Mesenchymal stem cell (in vitro differentiated cells and primary cell): ENCODE results near the gene UHMK1.

Source experiments
- DNase-seq: peaks from one replicate; pipeline ENCODE4 v3.0.0-alpha.2; 2013
- H2AFZ ChIP-seq: one replicate; pipeline ENCODE4 v1.6.1; 2013; ENCODE audit warnings: low read depth, mild to moderate bottlenecking, control low read depth, inconsistent platforms, low read length, moderate library complexity
- H2AK5ac ChIP-seq: 2 replicates; pipeline ENCODE4 v1.6.1; 2013; ENCODE audit warnings: low read length, moderate library complexity, mild to moderate bottlenecking, inconsistent platforms; ENCODE audit not compliant: severe bottlenecking
- H2BK120ac ChIP-seq: one replicate; pipeline ENCODE4 v1.6.1; 2013; ENCODE audit warnings: low read depth, mild to moderate bottlenecking, inconsistent platforms, low read length, moderate library complexity
- H2BK12ac ChIP-seq, 2 experiments: one replicate each; pipeline ENCODE4 v1.6.1; 2013; ENCODE audit warnings: inconsistent platforms in 2 of 2, low read length in 2 of 2, mild to moderate bottlenecking in 2 of 2, moderate library complexity in 2 of 2, control low read depth in 1 of 2
- H2BK15ac ChIP-seq: one replicate; pipeline ENCODE4 v1.6.1; 2013; ENCODE audit warnings: mild to moderate bottlenecking, low read depth, inconsistent platforms; ENCODE audit not compliant: poor library complexity, severe bottlenecking
- H2BK5ac ChIP-seq: 2 replicates; pipeline ENCODE4 v1.6.1; 2013; ENCODE audit warnings: low read depth, mild to moderate bottlenecking, low read length, control low read depth, inconsistent platforms; ENCODE audit not compliant: poor library complexity, severe bottlenecking
- H3K14ac ChIP-seq, 2 experiments: one replicate each; pipeline ENCODE4 v1.6.1; 2013; ENCODE audit warnings: inconsistent platforms in 2 of 2, low read length in 2 of 2, control low read depth in 1 of 2, mild to moderate bottlenecking in 1 of 2, moderate library complexity in 1 of 2
- H3K18ac ChIP-seq, 2 experiments: one replicate each; pipeline ENCODE4 v1.6.1; 2013; ENCODE audit warnings: inconsistent platforms in 2 of 2, low read length in 2 of 2, control low read depth in 1 of 2, low read depth in 1 of 2, mild to moderate bottlenecking in 1 of 2
- H3K23ac ChIP-seq, 2 experiments: one replicate each; pipeline ENCODE4 v1.6.1; 2013; ENCODE audit warnings: inconsistent platforms in 2 of 2, low read length in 2 of 2, mild to moderate bottlenecking in 2 of 2, moderate library complexity in 2 of 2, control low read depth in 1 of 2
- H3K27ac ChIP-seq: 2 replicates; pipeline ENCODE4 v1.5.1; 2013; ENCODE audit warnings: mild to moderate bottlenecking, moderate library complexity, low read length, control low read depth, inconsistent platforms; ENCODE audit not compliant: poor library complexity, severe bottlenecking
- H3K27me3 ChIP-seq, 2 experiments: 2 replicates each; pipeline versions ENCODE4 v1.6.1 to v1.7.0; 2013; ENCODE audit warnings: low read length in 2 of 2, mild to moderate bottlenecking in 2 of 2, moderate library complexity in 2 of 2, control low read depth in 1 of 2, inconsistent platforms in 1 of 2; ENCODE audit not compliant: control insufficient read depth in 1 of 2, insufficient read depth in 1 of 2
- H3K36me3 ChIP-seq, 2 experiments: 2 replicates each; pipeline versions ENCODE4 v1.6.1 to v1.7.0; 2013; ENCODE audit warnings: low read length in 2 of 2, control low read depth in 1 of 2, inconsistent platforms in 1 of 2, low read depth in 1 of 2, mild to moderate bottlenecking in 1 of 2; ENCODE audit not compliant: insufficient read depth in 2 of 2, control insufficient read depth in 1 of 2
- H3K4ac ChIP-seq, 2 experiments: one replicate each; pipeline ENCODE4 v1.6.1; 2013; ENCODE audit warnings: inconsistent platforms in 2 of 2, low read length in 2 of 2, mild to moderate bottlenecking in 2 of 2, moderate library complexity in 2 of 2, control low read depth in 1 of 2, low read depth in 1 of 2
- H3K4me1 ChIP-seq: 2 replicates; pipeline ENCODE4 v1.6.1; 2013; ENCODE audit warnings: low read depth, low read length, control low read depth; ENCODE audit not compliant: control insufficient read depth, insufficient read depth
- H3K4me2 ChIP-seq: 2 replicates; pipeline ENCODE4 v1.6.1; 2013; ENCODE audit warnings: low read length, mild to moderate bottlenecking, inconsistent platforms; ENCODE audit not compliant: poor library complexity, severe bottlenecking
- H3K4me3 ChIP-seq, 2 experiments: 2 replicates each; pipeline versions ENCODE4 v1.5.1 to v1.7.0; 2013; ENCODE audit warnings: low read length in 2 of 2, mild to moderate bottlenecking in 2 of 2, control low read depth in 1 of 2, low read depth in 1 of 2; ENCODE audit not compliant: insufficient read depth in 1 of 2
- H3K79me1 ChIP-seq: replicated peaks from 2 replicates; pipeline ENCODE4 v1.6.1; 2013; ENCODE audit warnings: mild to moderate bottlenecking, control low read depth, low read length, inconsistent platforms; ENCODE audit not compliant: poor library complexity, severe bottlenecking
- H3K9ac ChIP-seq: 2 replicates; pipeline ENCODE4 v1.7.0; 2013; ENCODE audit warnings: mild to moderate bottlenecking, low read length, moderate library complexity
- H3K9me3 ChIP-seq: 2 replicates; pipeline ENCODE4 v1.7.0; 2013; ENCODE audit warnings: mild to moderate bottlenecking, low read length; ENCODE audit not compliant: control insufficient read depth
- H4K8ac ChIP-seq: one replicate; pipeline ENCODE4 v1.6.1; 2013; ENCODE audit warnings: inconsistent platforms, mild to moderate bottlenecking, low read length, moderate library complexity
- H4K91ac ChIP-seq: one replicate; pipeline ENCODE4 v1.6.1; 2013; ENCODE audit warnings: mild to moderate bottlenecking, low read length, inconsistent platforms
- WGBS: methylation state at CpG from one replicate; pipeline ENCODE4 v1.1.7; 2013; ENCODE audit warnings: mixed read lengths; 5-methylcytosine and 5-hydroxymethylcytosine counted together

Gene UHMK1

DNA sequence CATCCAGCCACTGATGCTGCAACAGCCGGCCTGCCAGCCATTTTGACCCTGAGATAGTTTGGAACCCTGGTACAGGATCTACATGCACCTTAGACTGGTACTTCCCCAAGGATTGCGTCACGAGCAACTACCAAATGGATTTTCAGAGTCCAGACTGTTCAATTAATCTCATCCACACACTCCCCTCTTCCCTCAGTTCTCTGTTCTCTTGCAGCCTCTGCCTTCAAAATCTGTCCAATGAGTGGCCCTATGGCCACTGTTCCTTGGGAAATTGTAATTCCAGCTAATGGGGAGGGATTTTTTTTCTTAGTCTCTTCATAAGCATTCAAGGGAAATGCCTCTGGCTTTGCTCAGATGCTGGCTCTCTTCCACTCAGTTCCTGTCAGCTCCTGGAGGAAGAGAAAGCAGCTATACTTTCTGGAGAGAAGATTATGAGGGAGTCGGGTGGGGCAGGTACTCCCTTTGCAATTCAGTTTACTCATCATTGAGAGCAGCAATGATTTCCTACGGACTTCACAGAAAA, 44.1 kb downstream of the UHMK1 start:
- Histone ChIP-seq H3K9ac (peak overlapping the region; percentile 70), H3K27me3 (no peaks in the 10 kb centered on the region), H3K27ac (peak overlapping the region; percentile 59), H3K79me1 (no peaks in the 10 kb centered on the region), H3K14ac (no peak overlapping the region), H2AK5ac (peak overlapping the region; percentile 23), H2AFZ (no peak overlapping the region), H2BK120ac (no peak overlapping the region), H3K4ac (no peak overlapping the region), H3K4me1 (peaks cover 3% of the 10 kb centered on the region), H2BK12ac (peak overlapping the region in 1 of 2 experiments; percentile 93), H3K18ac (peak overlapping the region in 1 of 2 experiments; percentile 68), H3K36me3 (no peaks in the 10 kb centered on the region), H2BK15ac (no peak overlapping the region), H4K8ac (peak overlapping the region; percentile 70), H3K4me3 (no peak overlapping the region), H3K4me2 (no peak overlapping the region), H2BK5ac (no peak overlapping the region), H4K91ac (no peak overlapping the region), H3K9me3 (no peaks in the 10 kb centered on the region), H3K23ac (peak overlapping the region in 1 of 2 experiments; percentile 9)
- 34% methylated on average over 5 of the region's 5 CpGs for WGBS
- DNase-seq: peak; percentile 91

DNA sequence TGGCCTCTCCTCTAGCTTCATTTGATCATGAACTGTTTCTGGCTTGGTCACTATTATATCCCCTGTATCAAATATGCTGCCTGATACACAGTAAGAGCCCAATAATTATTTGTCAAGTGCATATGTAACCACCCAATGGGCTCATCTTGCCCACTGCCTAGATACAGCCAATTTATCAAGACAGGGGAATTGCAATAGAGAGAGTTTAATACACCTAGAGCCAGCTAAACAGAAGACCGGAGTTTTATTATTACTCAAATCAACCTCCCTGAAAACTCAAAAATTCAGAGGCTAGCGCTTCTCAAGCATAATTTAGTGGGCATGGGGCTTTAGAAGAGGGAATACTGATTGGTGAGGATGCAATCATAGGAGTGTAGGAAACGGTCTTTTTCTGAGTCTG, 45.6 kb downstream of the UHMK1 start:
- no peak overlapping the region for H3K23ac ChIP-seq

DNA sequence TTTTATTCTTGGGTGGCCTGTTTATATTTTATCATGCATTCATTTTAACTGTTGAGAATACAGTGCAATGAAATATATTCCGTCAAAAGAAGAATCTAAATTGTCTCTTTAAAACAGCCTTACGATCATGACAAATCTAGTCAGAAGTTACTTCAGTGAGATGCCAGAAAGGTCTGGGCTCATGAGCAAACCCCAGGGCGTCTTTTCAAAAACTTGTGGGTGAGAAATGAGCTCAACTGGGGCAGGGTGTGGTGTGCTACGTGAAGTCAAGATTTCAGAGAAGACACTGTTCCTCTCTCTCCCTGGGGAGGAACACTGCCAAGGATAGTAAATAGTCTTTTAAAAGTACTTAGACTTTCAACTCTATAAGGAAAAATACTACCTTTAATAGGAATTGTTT, 50.6 kb downstream of the UHMK1 start:
- H2AFZ ChIP-seq: no peak overlapping the region
- no peak overlapping the region for H3K18ac ChIP-seq
- H4K8ac ChIP-seq: no peak overlapping the region
- no peaks in the 10 kb centered on the region for H3K27me3 ChIP-seq
- no peak overlapping the region for H2BK5ac ChIP-seq
- no peak overlapping the region for H3K4me3 ChIP-seq
- H3K36me3 ChIP-seq: no peaks in the 10 kb centered on the region
- H2BK12ac ChIP-seq: no peak overlapping the region
- no peak overlapping the region for H4K91ac ChIP-seq
- peaks cover 1% of the 10 kb centered on the region for H3K4me1 ChIP-seq
- no peak overlapping the region for H3K27ac ChIP-seq
- no peak overlapping the region for H2BK120ac ChIP-seq
- H3K14ac ChIP-seq: no peak overlapping the region
- no peak overlapping the region for H2BK15ac ChIP-seq
- H2AK5ac ChIP-seq: no peak overlapping the region
- peak overlapping the region; percentile 81 for H3K9ac ChIP-seq
- H3K23ac ChIP-seq: no peak overlapping the region
- no peak overlapping the region for H3K4me2 ChIP-seq
- no peak overlapping the region for H3K4ac ChIP-seq
- 98% methylated on average over 4 of the region's 4 CpGs for WGBS
- H3K79me1 ChIP-seq: no peaks in the 10 kb centered on the region
- no peak for DNase-seq
- no peaks in the 10 kb centered on the region for H3K9me3 ChIP-seq

More for the DNA sequence above, 45.6 kb downstream of the UHMK1 start:
- no peak overlapping the region for H2BK15ac ChIP-seq
- H4K8ac ChIP-seq: no peak overlapping the region
- no peak overlapping the region for H4K91ac ChIP-seq
- no peak overlapping the region for H2AFZ ChIP-seq
- no peaks in the 10 kb centered on the region for H3K9me3 ChIP-seq
- H3K4me3 ChIP-seq: no peak overlapping the region
- DNase-seq: no peak
- H3K36me3 ChIP-seq: no peaks in the 10 kb centered on the region
- H3K27ac ChIP-seq: no peak overlapping the region
- H3K79me1 ChIP-seq: no peaks in the 10 kb centered on the region
- H3K14ac ChIP-seq: no peak overlapping the region
- H3K4ac ChIP-seq: no peak overlapping the region
- H2BK120ac ChIP-seq: no peak overlapping the region
- H3K4me2 ChIP-seq: no peak overlapping the region
- no peaks in the 10 kb centered on the region for H3K27me3 ChIP-seq
- H3K18ac ChIP-seq: no peak overlapping the region
- no peak overlapping the region for H2BK12ac ChIP-seq
- H2BK5ac ChIP-seq: no peak overlapping the region
- no peak overlapping the region for H3K9ac ChIP-seq
- peaks cover 3% of the 10 kb centered on the region for H3K4me1 ChIP-seq
- no peak overlapping the region for H2AK5ac ChIP-seq
- 96% methylated on average over 1 of the region's 3 CpGs for WGBS

- H4K8ac ChIP-seq: no peak overlapping the region
- H3K4me1 ChIP-seq: peaks cover 1% of the 10 kb centered on the region
- H3K36me3 ChIP-seq: no peaks in the 10 kb centered on the region
- H2BK12ac ChIP-seq: no peak overlapping the region
- 82% methylated on average over 1 of the region's 2 CpGs for WGBS
- no peak overlapping the region for H3K4ac ChIP-seq
- H2AK5ac ChIP-seq: no peak overlapping the region
- no peak overlapping the region for H2BK15ac ChIP-seq
- H3K4me3 ChIP-seq: no peak overlapping the region
- H3K27me3 ChIP-seq: no peaks in the 10 kb centered on the region
- peak overlapping the region; percentile 81 for H3K9ac ChIP-seq
- H3K18ac ChIP-seq: no peak overlapping the region
- H3K4me2 ChIP-seq: no peak overlapping the region
- no peak overlapping the region for H3K14ac ChIP-seq
- H2AFZ ChIP-seq: no peak overlapping the region
- no peak overlapping the region for H3K27ac ChIP-seq
- no peaks in the 10 kb centered on the region for H3K9me3 ChIP-seq
- DNase-seq: no peak
- H2BK5ac ChIP-seq: no peak overlapping the region
- H3K23ac ChIP-seq: no peak overlapping the region
- H4K91ac ChIP-seq: no peak overlapping the region
- H2BK120ac ChIP-seq: no peak overlapping the region
- H3K79me1 ChIP-seq: no peaks in the 10 kb centered on the region
Measured at GRCh38 chr1:162549001-162549400, 51.4 kb downstream of the UHMK1 start.
